ENCODE results near the gene SOCS2.

SOCS2 gene

DNA sequence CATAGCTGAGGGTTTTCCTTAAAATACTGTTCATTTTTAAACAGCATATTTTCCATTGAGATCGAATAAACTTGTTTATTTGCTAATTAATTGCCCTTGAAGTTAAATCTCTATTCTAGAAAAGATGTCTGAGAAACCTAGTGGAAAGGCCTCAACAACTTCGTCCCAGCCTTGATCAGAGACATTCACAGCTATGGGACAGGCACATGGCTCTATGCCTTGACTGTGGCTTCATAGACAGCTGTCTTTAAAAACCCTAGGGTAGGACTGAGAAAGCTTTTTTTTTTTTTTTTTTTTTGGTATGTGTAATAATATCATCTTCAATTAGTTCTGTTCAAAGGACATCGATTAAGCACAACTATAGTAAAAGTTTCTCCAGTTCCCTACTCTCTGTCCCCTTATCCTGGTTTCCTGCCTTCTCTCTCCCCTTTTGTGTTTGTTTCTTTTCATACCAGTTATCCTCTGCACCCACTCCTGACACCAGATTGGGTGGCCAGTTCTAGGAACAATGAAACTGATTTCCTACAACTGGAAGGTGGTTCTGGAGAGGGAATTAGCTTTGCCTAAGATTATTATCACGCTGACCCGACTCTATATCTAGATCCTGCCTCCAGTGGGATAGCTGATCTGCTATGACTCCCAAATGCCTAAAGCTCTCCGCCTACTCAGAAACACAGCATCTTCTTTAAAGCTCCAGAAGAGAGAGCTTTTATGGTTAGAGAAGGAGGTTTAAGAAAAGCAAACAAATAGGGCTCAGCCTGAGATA, 20.3 kb downstream of the SOCS2 start:
- in situ Hi-C loops (cut with MboI; ENCODE audit: low pct_unique_long_range_greater_than_20kb, low sequenced_read_pairs, unreplicated experiment), result no loop called here
- TF ChIP-seq, protein P1, sequence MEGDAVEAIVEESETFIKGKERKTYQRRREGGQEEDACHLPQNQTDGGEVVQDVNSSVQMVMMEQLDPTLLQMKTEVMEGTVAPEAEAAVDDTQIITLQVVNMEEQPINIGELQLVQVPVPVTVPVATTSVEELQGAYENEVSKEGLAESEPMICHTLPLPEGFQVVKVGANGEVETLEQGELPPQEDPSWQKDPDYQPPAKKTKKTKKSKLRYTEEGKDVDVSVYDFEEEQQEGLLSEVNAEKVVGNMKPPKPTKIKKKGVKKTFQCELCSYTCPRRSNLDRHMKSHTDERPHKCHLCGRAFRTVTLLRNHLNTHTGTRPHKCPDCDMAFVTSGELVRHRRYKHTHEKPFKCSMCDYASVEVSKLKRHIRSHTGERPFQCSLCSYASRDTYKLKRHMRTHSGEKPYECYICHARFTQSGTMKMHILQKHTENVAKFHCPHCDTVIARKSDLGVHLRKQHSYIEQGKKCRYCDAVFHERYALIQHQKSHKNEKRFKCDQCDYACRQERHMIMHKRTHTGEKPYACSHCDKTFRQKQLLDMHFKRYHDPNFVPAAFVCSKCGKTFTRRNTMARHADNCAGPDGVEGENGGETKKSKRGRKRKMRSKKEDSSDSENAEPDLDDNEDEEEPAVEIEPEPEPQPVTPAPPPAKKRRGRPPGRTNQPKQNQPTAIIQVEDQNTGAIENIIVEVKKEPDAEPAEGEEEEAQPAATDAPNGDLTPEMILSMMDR (IDR thresholded peaks at IDR 0.05; ENCODE audit: extremely low read depth, insufficient read depth, missing control alignments), result no peak
- DNase-seq (ENCODE audit: low spot score), result no peak

GRCh38 chr12:93593843-93594242, 21.4 kb downstream of the SOCS2 start:
- no peak for DNase-seq (ENCODE audit: low spot score)
- TF ChIP-seq, protein P1 (IDR thresholded peaks at IDR 0.05; ENCODE audit: extremely low read depth, insufficient read depth, missing control alignments), result no peak
- in situ Hi-C loops (cut with MboI; ENCODE audit: low pct_unique_long_range_greater_than_20kb, low sequenced_read_pairs, unreplicated experiment), result no loop called here

DNA sequence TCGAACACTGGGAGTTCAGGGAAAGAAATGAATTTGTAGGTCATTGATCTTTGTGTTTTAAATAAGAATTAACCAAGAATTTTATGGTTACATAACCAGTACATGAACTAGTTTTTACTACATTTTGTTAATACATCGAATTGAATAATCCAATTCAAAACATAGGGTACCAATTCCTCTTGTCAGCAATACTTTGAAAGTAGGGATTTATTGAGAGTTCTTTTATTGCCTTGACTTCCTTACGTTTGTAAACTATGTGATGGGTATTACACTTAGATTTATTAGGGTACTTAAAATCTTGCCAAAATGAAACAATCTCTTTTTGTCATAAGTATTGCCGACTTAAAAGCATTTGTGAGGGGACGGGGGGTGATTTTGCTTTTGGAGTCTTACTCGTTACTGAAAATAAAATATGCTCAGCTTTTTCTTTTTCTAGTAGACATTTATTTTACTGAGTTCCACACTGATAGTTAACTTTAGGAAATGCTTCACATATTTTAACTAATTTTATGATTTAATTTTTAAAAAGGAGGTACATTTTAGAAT, 22.4 kb downstream of the SOCS2 start:
- in situ Hi-C loops (cut with MboI; ENCODE audit: low pct_unique_long_range_greater_than_20kb, low sequenced_read_pairs, unreplicated experiment), result no loop called here
- TF ChIP-seq, protein P1 (IDR thresholded peaks at IDR 0.05; ENCODE audit: extremely low read depth, insufficient read depth, missing control alignments), result no peak
- DNase-seq (ENCODE audit: low spot score), result no peak

GRCh38 chr12:93595351-93595750, 22.9 kb downstream of the SOCS2 start:
- DNase-seq (ENCODE audit: low spot score), result no peak
- TF ChIP-seq, protein P1 (IDR thresholded peaks at IDR 0.05; ENCODE audit: extremely low read depth, insufficient read depth, missing control alignments), result no peak
- in situ Hi-C loops (cut with MboI; ENCODE audit: low pct_unique_long_range_greater_than_20kb, low sequenced_read_pairs, unreplicated experiment), result no loop called here

DNA sequence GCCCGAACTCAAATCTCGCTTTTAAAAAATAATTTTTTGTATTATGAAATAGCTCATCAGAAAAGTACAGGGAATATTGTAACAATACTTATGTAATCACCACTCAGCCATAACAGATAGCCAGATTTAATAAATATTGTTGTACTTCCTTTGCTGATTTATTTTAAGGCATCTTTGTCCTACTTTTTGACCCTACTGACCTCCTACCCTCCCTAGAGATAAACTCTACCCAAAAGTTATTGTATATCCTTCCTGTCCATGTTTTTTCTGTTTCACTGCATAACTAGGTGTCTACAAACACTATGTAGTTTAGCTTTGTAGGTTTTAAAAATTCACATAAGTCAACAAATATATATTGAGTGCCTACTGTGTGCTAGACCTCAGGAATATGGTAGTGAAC, 25.1 kb downstream of the SOCS2 start:
- in situ Hi-C loops (cut with MboI; ENCODE audit: low pct_unique_long_range_greater_than_20kb, low sequenced_read_pairs, unreplicated experiment), result no loop called here
- TF ChIP-seq, protein P1 (IDR thresholded peaks at IDR 0.05; ENCODE audit: extremely low read depth, insufficient read depth, missing control alignments), result no peak
- DNase-seq (ENCODE audit: low spot score), result no peak

DNA sequence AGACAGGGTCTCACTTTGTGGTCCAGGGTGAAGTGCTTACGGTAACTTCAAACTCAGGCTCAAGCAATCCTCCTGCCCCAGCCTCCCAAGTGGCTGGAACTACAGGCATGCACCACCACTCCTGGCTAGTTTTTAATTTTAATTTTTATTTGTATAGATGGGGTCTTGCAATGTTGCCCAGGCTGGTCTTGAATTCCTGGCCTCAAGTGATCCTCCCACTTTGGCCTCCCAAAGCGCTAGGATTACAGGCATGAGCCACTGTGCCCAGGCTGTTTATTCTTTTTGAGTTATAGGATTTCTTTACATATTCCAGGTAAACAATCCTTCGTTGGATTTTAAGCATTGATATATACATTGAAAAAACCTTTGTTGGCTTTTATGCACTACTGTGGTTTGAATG, 26.7 kb downstream of the SOCS2 start:
- no peak for DNase-seq (ENCODE audit: low spot score)
- in situ Hi-C loops (cut with MboI; ENCODE audit: low pct_unique_long_range_greater_than_20kb, low sequenced_read_pairs, unreplicated experiment), result no loop called here
- TF ChIP-seq, protein P1 (IDR thresholded peaks at IDR 0.05; ENCODE audit: extremely low read depth, insufficient read depth, missing control alignments), result no peak
